Ishikawa (cell line): ENCODE data around the gene CYP17A1.

Experiments used
- CREB1 ChIP-seq: IDR thresholded peaks from 2 replicates; pipeline ENCODE4 v1.6.1; 2012; ENCODE audit warnings: low read depth
- EP300 ChIP-seq: IDR thresholded peaks from 2 replicates; pipeline ENCODE4 v1.6.1; 2012; ENCODE audit warnings: borderline replicate concordance
- FOXM1 ChIP-seq: IDR thresholded peaks from 2 replicates; pipeline ENCODE4 v1.6.1; 2012; ENCODE audit warnings: low read depth, borderline replicate concordance
- MAX ChIP-seq: IDR thresholded peaks from 2 replicates; pipeline ENCODE4 v1.6.1; 2012
- TAF1 ChIP-seq: IDR thresholded peaks from 2 replicates; pipeline ENCODE4 v1.6.1; 2012; ENCODE audit warnings: low read depth, mild to moderate bottlenecking
- TEAD4 ChIP-seq: IDR thresholded peaks from 2 replicates; pipeline ENCODE4 v1.6.1; 2012
- YY1 ChIP-seq: IDR thresholded peaks from 2 replicates; pipeline ENCODE4 v1.6.1; 2012; ENCODE audit warnings: low read depth

GRCh38 chr10:102801496-102801895 lies 35.7 kb downstream of the CYP17A1 start:
- no peak for TF ChIP-seq CREB1
- no peak for TF ChIP-seq FOXM1
- no peak for TF ChIP-seq EP300
- TF ChIP-seq MAX = no peak
- no peak for TF ChIP-seq TAF1
- no peak for TF ChIP-seq YY1
- TF ChIP-seq TEAD4 = no peak
